HG03060 (cell line): ENCODE results near the gene TASP1.
"Not testable (repeated sequence)": the region's sequence is repeated elsewhere in the genome, so short reads cannot be mapped to it uniquely, and the experiment has no call there.

Source experiments
- ATAC-seq: cut with Tn5 transposase; IDR thresholded peaks from one replicate; pipeline ENCODE4 v1.9.1; 2021; ENCODE audit warnings: low read depth, moderate number of reproducible peaks; ENCODE audit not compliant: unreplicated experiment

TASP1 gene

GRCh38 chr20:13412806-13413445 is 225.8 kb downstream of the TASP1 start:
- ATAC-seq, result no peak

- ATAC-seq, result no peak
Measured at GRCh38 chr20:13404293-13404692, 234.4 kb downstream of the TASP1 start.

GRCh38 chr20:13403453-13403852 is 235.3 kb downstream of the TASP1 start:
- ATAC-seq, result no peak

- no peak for ATAC-seq
Measured at GRCh38 chr20:13402986-13403385, 235.7 kb downstream of the TASP1 start.

GRCh38 chr20:13402171-13402760 is 236.5 kb downstream of the TASP1 start:
- ATAC-seq, result no peak

- no peak for ATAC-seq
Measured at GRCh38 chr20:13401596-13401995, 237.1 kb downstream of the TASP1 start.

- no peak for ATAC-seq
Measured at GRCh38 chr20:13400453-13400852, 238.3 kb downstream of the TASP1 start.

- ATAC-seq, result no peak
Measured at GRCh38 chr20:13397300-13397724, 241.4 kb downstream of the TASP1 start.

- no peak for ATAC-seq
Measured at GRCh38 chr20:13396826-13397225, 241.9 kb downstream of the TASP1 start.

GRCh38 chr20:13396022-13396421 is 242.7 kb downstream of the TASP1 start:
- no peak for ATAC-seq

GRCh38 chr20:13395232-13395631 is 243.5 kb downstream of the TASP1 start:
- ATAC-seq, result no peak

GRCh38 chr20:13392391-13392790 is 246.3 kb downstream of the TASP1 start:
- no peak for ATAC-seq

- ATAC-seq, result no peak
Measured at GRCh38 chr20:13389115-13389514, 249.6 kb downstream of the TASP1 start.

- no peak for ATAC-seq
Measured at GRCh38 chr20:13384132-13384531, 254.6 kb downstream of the TASP1 start.

GRCh38 chr20:13382786-13383185 is 255.9 kb downstream of the TASP1 start:
- no peak for ATAC-seq

GRCh38 chr20:13380497-13381229 is 258.1 kb downstream of the TASP1 start:
- not testable (repeated sequence) for ATAC-seq

GRCh38 chr20:13373400-13373799 is 265.3 kb downstream of the TASP1 start:
- ATAC-seq, result no peak

GRCh38 chr20:13364278-13365170 is 274.2 kb downstream of the TASP1 start:
- no peak for ATAC-seq

GRCh38 chr20:13363473-13363872 is 275.3 kb downstream of the TASP1 start:
- no peak for ATAC-seq

- ATAC-seq, result not testable (repeated sequence)
Measured at GRCh38 chr20:13362165-13362564, 276.6 kb downstream of the TASP1 start.

- ATAC-seq, result not testable (repeated sequence)
Measured at GRCh38 chr20:13358936-13359335, 279.8 kb downstream of the TASP1 start.
